GM18870 (cell line): ENCODE measurements around the gene NFATC3.
"Not testable (repeated sequence)": the region's sequence is repeated elsewhere in the genome, so short reads cannot be mapped to it uniquely, and the experiment has no call there.

Experiments used
- ATAC-seq: cut with Tn5 transposase; IDR thresholded peaks from one replicate; pipeline ENCODE4 v1.9.1; 2021; ENCODE audit warnings: moderate library complexity; ENCODE audit not compliant: unreplicated experiment

Gene NFATC3

GRCh38 chr16:68088130-68088972 lies 3.2 kb downstream of the NFATC3 start:
- no peak for ATAC-seq

- no peak for ATAC-seq
Observed at GRCh38 chr16:68089067-68089466, 3.9 kb downstream of the NFATC3 start.

DNA sequence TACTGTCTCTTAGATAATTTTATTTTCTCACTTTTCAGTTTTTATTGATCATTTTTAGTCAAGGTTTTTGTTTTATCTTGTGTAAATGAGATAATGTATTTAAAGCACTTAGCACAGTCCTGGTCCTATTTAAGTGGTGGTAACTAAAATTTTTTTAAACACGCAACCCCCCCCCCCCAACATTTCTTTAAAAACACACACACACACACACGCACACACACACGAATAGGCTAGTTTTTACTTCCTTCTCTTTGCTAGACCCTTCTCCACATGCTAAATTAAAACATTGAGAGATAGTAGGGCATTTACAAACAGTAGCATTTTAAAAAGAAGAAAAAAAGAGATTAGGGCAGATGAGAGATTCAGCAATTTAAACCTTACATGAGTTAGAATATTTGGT lies 5.0 kb downstream of the NFATC3 start:
- ATAC-seq = no peak

- no peak for ATAC-seq
Observed at GRCh38 chr16:68090533-68090932, 5.4 kb downstream of the NFATC3 start.

DNA sequence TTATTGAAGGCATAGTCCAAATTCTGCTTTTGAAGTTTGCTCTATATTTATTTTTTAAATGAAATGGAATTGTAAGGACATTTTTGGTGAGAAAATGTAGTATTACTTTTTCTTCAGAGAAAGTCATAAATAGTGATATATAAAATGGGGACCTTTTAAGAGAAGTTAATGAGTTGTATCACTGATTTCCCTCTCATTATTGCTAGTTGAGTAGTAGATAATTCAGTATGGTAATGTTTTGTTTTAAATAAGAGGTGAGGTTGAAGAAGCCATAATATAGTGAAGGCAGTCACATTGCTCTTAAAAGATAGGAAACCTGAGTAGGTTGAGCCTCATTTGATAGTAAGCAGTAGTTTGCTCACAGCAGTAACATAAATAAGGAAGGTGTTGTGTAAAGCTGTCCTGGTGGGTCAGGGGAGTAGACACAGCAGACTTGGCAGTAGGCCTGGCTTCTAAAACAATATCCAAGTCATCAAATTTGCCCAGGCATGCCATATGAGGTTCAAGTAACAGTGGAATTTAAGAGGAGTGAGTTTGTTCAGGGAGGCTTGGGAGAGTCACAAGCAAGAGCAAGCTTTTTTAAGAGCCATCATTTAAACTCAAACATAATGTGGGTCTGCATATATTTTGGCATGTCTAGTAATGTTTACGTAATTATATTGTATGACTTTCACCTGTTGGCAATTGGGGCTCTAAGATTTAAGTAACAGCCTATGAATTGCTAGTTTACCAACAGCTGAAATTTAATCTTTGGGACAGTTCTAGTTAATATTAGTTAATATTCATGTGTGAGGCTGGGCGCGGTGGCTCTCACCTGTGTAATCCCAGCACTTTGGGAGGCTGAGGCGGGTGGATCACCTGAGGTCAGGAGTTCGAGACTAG lies 6.5 kb downstream of the NFATC3 start:
- no peak for ATAC-seq

DNA sequence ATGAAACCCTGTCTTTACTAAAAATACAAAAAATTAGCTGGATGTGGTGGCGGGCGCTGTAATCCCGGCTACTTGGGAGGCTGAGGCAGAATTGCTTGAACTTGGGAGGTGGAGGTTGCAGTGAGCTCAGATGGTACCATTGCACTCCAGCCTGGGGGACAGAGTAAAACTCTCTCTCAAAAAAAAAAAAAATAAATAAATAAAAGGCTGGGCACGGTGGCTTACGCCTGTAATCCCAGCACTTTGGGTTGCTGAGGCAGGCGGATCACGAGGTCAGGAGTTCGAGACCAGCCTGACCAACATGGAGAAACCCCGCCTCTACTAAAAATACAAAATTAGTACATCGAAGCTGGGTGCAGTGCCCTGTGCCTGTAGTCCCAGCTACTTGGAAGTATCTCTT lies 7.1 kb downstream of the NFATC3 start:
- ATAC-seq = not testable (repeated sequence)

DNA sequence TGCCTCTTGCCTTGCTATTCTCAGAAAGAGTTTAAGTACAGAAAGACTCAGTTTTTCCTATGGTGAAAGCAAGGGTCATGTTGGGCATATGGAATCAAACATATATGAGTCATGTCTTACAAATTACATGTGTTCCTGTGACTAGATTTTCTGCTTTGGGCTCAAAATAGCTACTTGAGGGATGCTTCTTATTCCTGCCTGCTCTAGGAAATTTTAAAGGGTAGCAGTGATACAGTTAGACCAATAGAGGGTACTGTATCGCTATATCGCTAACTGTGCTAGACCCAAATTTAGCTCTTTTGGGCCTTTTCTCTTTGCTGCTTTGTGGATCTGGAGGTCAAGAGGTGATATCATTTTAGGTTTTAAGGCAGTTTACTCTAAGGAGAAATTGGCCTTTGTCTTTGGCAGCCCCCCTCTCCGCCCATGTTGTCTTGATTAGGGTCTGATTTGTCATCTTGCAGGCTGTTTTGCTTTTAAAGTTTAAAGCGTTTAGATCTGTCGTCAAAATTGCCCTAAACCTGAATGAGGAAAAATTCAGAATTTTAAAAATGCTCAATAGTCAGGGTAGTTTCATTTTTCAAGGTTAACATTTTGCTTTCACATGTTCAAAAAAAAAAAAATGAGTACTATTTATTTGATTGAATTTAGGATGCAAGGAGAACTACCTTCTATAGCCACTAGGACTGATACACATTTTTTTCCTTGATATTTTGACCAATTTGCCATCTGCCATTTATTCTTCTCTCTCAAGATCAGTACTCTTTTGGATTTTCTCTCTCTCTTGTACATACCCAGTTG lies 8.8 kb downstream of the NFATC3 start:
- no peak for ATAC-seq

- no peak for ATAC-seq
Observed at GRCh38 chr16:68094614-68094934, 9.4 kb downstream of the NFATC3 start.

DNA sequence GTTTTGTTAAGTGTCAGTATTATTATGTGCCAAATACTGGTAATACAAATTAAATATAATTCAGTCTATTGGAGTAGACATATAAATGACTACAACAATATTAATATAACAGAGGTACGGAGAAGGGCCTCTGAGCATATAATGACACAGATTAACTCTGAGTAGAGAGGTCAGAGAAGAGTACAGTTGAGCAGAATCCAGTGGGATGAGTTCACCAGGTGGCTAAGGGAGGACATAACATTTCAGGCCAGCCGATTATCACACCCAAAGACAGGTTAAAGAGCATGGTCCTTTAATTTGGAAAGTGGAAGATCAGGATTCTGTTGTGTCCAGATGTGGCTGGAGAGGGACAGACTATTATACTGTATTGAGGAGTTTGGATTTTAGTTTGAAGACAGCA lies 11.3 kb downstream of the NFATC3 start:
- no peak for ATAC-seq

DNA sequence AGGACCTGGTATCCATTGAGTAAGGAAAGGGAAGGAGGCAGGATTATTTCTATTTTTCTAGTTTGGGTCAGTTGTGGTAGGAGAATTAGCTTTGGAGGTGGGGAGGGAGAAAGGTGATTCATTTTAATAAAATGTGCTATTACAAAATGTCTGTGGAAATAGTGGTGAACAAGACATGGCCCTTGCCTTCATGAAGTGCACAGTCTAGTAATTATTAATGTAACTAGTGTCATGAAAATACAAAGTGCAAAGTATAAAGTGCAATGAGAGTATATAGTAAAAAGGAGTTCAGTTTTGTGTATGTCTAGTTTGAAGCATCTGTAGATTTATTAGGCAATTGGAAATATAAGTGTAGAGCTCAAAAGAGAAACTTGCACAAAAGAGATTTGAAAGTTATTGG lies 11.9 kb downstream of the NFATC3 start:
- no peak for ATAC-seq

GRCh38 chr16:68097895-68098294 lies 12.7 kb downstream of the NFATC3 start:
- no peak for ATAC-seq

DNA sequence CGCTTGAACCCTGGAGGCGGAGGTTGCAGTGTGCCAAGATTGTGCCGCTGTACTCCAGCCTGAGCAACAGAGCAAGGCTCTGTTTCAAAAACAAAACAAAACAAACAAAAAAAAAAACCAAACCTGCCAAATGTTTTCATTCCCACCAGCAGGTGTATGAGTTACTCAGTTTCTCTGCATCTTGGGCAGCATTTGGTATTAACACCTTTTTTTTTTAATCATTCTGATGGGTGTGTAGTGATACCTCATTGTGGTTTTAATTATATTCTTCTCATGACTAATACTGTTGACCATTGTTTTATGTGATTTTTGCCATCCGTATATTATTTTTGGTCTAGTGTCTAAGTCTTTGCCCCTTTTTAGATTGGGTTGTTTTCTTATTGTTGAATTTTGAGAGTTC lies 15.3 kb downstream of the NFATC3 start:
- no peak for ATAC-seq

DNA sequence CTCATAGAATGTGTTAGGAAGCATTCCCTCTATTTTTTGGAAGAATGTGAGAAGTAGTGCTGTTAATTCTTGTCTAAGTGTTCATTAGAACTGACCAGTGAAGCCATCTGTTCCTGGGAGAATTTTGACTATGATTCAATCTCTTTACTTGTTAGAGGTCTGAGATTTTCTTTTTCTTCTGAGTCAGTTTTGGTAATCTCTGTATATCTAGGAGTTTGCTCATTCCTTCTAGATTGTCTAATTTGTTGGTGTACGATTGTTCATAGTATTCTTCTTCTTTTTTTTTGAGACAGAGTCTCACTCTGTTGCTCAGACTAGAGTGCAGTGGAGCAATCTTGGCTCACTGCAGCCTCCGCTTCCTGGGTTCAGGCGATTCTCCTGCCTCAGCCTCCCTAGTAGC lies 20.4 kb downstream of the NFATC3 start:
- no peak for ATAC-seq

- ATAC-seq = not testable (repeated sequence)
Observed at GRCh38 chr16:68107230-68107928, 22.2 kb downstream of the NFATC3 start.

DNA sequence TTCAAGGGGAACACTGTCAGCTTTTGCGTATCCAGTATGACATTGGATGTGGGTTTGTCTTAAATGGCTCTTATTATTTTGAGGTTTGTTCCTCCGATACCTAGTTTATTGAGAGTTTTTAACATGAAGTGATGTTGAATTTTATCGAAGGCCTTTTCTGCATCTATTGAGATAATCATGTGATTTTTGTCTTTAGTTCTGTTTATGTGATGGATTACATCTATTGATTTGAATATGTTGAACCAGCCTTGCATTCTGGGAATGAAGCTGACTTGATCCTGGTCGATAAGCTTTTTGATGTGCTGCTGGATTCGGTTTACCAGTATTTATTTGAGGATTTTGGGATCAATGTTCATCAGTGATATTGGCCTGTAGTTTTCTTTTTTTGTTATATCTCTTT lies 24.0 kb downstream of the NFATC3 start:
- ATAC-seq = not testable (repeated sequence)

GRCh38 chr16:68110611-68111010 lies 25.4 kb downstream of the NFATC3 start:
- not testable (repeated sequence) for ATAC-seq

GRCh38 chr16:68111379-68111778 lies 26.2 kb downstream of the NFATC3 start:
- ATAC-seq = no peak

GRCh38 chr16:68113059-68113761 lies 28.0 kb downstream of the NFATC3 start:
- no peak for ATAC-seq

DNA sequence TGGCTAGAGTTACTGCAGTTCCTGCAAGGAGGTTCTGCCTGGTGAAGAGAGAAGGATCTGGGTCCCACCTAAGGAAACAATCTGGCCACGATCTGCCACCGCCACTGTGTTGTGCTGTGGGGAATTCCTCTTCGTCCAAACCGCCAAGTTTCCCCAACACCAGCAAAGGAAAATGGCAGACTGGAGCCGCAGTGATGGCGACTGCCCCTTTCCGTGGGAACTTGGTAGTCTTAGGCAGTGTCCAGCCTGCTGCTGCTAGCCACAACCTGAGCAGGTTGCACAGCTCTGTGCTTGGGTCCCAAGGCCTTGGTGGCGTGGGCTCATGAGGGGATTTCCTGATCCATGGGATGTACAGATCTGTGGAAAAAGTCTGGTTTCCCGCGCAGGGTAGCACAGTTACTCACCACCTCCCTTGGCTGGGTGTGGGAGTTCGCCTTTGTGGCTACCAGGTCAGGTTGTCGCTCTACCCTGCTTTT lies 28.6 kb downstream of the NFATC3 start:
- ATAC-seq = no peak

DNA sequence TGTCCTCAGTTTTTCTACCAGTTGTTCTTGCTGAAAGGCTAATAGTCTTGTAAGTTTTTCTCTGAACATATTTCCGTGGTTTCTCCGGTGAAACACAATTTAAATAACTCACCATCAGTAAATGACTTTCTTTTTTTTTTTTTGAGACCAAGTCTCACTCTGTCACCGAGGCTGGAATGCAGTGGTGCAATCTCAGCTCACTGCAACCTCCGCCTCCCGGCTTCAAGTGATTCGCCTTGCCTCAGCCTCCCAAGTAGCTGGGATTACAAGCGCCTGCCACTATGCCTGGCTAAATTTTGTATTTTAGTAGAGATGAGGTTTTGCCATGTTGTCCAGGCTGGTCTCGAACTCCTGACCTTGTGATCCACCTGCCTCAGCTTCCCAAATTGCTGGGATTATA lies 29.8 kb downstream of the NFATC3 start:
- not testable (repeated sequence) for ATAC-seq
